Neural cell (in vitro differentiated cells): ENCODE data around the gene RTTN. TPM values are rescaled to one million over a fixed set of nuclear protein-coding genes. Genes with fewer than 3 reads are reported as not detected.

Experiments used
- H2AFZ ChIP-seq: fragments of 200-600, 300-800 bp; sonication (generic), shearing (Covaris generic); 2 replicates; pipeline ENCODE4 v1.6.0; 2014; ENCODE audit warnings: low read depth, mild to moderate bottlenecking, antibody characterized with exemption, low read length, moderate library complexity
- H3F3A ChIP-seq: fragments of 200-600 bp; shearing (Covaris generic); 2 replicates; pipeline ENCODE4 v1.6.1; 2016; ENCODE audit warnings: mild to moderate bottlenecking, moderate library complexity, mixed read lengths, antibody characterized with exemption, low read length; ENCODE audit not compliant: insufficient read depth, poor library complexity, severe bottlenecking
- H3K27ac ChIP-seq: fragments of 200-600, 300-800 bp; sonication (generic), shearing (Covaris generic); 2 replicates; pipeline ENCODE4 v1.5.1; 2014; ENCODE audit warnings: mild to moderate bottlenecking, low read length, moderate library complexity
- H3K27me3 ChIP-seq: fragments of 300-800, 200-600 bp; sonication (generic), shearing (Covaris generic); 2 replicates; pipeline ENCODE4 v1.6.0; 2014; ENCODE audit warnings: mild to moderate bottlenecking, low read depth, low read length, moderate library complexity; ENCODE audit not compliant: insufficient read depth
- H3K36me3 ChIP-seq: fragments of 300-800, 200-600 bp; sonication (generic), shearing (Covaris generic); 2 replicates; pipeline ENCODE4 v1.5.1; 2014; ENCODE audit warnings: mild to moderate bottlenecking, antibody characterized with exemption, low read length, moderate library complexity; ENCODE audit not compliant: insufficient read depth
- H3K4me2 ChIP-seq: fragments of 300-800, 200-600 bp; sonication (generic), shearing (Covaris generic); 2 replicates; pipeline ENCODE4 v1.6.0; 2014; ENCODE audit warnings: mild to moderate bottlenecking, low read length
- H3K4me3 ChIP-seq: fragments of 300-800, 200-600 bp; sonication (generic), shearing (Covaris generic); 2 replicates; pipeline ENCODE4 v1.5.1; 2014; ENCODE audit warnings: mild to moderate bottlenecking, low read length, moderate library complexity
- H3K79me2 ChIP-seq: fragments of 200-600 bp; shearing (Covaris generic); replicated peaks from 2 replicates; pipeline ENCODE4 v1.6.0; 2014; ENCODE audit warnings: mild to moderate bottlenecking, low read length, moderate library complexity; ENCODE audit not compliant: insufficient read depth
- H3K9ac ChIP-seq: fragments of 300-800, 200-600 bp; sonication (generic), shearing (Covaris generic); 2 replicates; pipeline ENCODE4 v1.6.1; 2016; ENCODE audit warnings: mild to moderate bottlenecking, low read length, mixed read lengths
- H3K9me2 ChIP-seq: fragments of 200-600 bp; shearing (Covaris generic); 2 replicates; pipeline ENCODE4 v1.6.1; 2016; ENCODE audit warnings: mild to moderate bottlenecking, low read length, mixed read lengths; ENCODE audit not compliant: insufficient read depth
- H3K9me3 ChIP-seq: fragments of 200-600, 300-800 bp; sonication (generic), shearing (Covaris generic); 2 replicates; pipeline ENCODE4 v1.6.1; 2016; ENCODE audit warnings: mild to moderate bottlenecking, mixed run types, low read length, moderate library complexity, mixed read lengths
- H4K20me1 ChIP-seq: fragments of 200-600 bp; shearing (Covaris generic); 2 replicates; pipeline ENCODE4 v1.6.1; 2016; ENCODE audit warnings: mild to moderate bottlenecking, mixed run types; ENCODE audit not compliant: insufficient read depth
- CTCF ChIP-seq: fragments of 450-650 bp; IDR thresholded peaks from 2 replicates; pipeline ENCODE4 v1.5.1; 2014; ENCODE audit warnings: antibody characterized with exemption, mild to moderate bottlenecking, moderate library complexity; ENCODE audit not compliant: poor library complexity, severe bottlenecking
- EP300 ChIP-seq: fragments of 450-650 bp; conservative IDR thresholded peaks from 2 replicates; pipeline ENCODE4 v1.6.1; 2014; ENCODE audit warnings: antibody characterized with exemption, mild to moderate bottlenecking, moderate library complexity; ENCODE audit not compliant: poor library complexity, severe bottlenecking
- EZH2 ChIP-seq: fragments of 200-600, 300-800 bp; shearing (Covaris generic), sonication (generic); IDR thresholded peaks from 2 replicates; pipeline ENCODE4 v1.6.1; 2014; ENCODE audit warnings: antibody characterized with exemption, low read length, borderline replicate concordance, mild to moderate bottlenecking; ENCODE audit not compliant: insufficient read depth, poor library complexity, severe bottlenecking
- MXI1 ChIP-seq: fragments of 450-650 bp; conservative IDR thresholded peaks from 2 replicates; pipeline ENCODE4 v1.6.1; 2014; ENCODE audit warnings: antibody characterized with exemption, mild to moderate bottlenecking; ENCODE audit not compliant: poor library complexity, severe bottlenecking
- POLR2AphosphoS5 ChIP-seq: IDR thresholded peaks from 2 replicates; pipeline ENCODE4 v1.6.1; 2012
- RAD21 ChIP-seq: fragments of 450-650 bp; conservative IDR thresholded peaks from 2 replicates; pipeline ENCODE4 v1.6.1; 2014; ENCODE audit warnings: antibody characterized with exemption, mild to moderate bottlenecking, moderate library complexity
- REST ChIP-seq: IDR thresholded peaks from 2 replicates; pipeline ENCODE4 v1.6.1; 2012; ENCODE audit warnings: borderline replicate concordance
- SMC3 ChIP-seq: fragments of 450-650 bp; conservative IDR thresholded peaks from 2 replicates; pipeline ENCODE4 v1.6.1; 2014; ENCODE audit warnings: antibody characterized with exemption, mild to moderate bottlenecking, moderate library complexity; ENCODE audit not compliant: poor library complexity
- TAF1 ChIP-seq: IDR thresholded peaks from 2 replicates; pipeline ENCODE4 v1.6.1; 2012; ENCODE audit warnings: low read depth
- polyA plus RNA-seq: library from polyadenylated mRNA; depleted of rRNA; stranded (reverse); fragments of >200 nt; gene quantifications from 2 replicates; pipeline ENCODE4 v1.2.3, GENCODE V29; 2014

Gene RTTN
- polyA plus RNA-seq, 1 donor from 2014 or later = 24.2 TPM

- Histone ChIP-seq H3K4me3 (no peak overlapping the region), H3K79me2 (no peaks in the 10 kb centered on the region), H3K9me2 (no peaks in the 10 kb centered on the region), H2AFZ (no peak overlapping the region), H4K20me1 (no peaks in the 10 kb centered on the region), H3K27ac (no peak overlapping the region), H3K9me3 (no peaks in the 10 kb centered on the region), H3K27me3 (no peaks in the 10 kb centered on the region), H3K4me2 (no peak overlapping the region), H3K9ac (no peak overlapping the region), H3K36me3 (no peaks in the 10 kb centered on the region), H3F3A (no peaks in the 10 kb centered on the region)
- no peak for TF ChIP-seq CTCF
- no peak for TF ChIP-seq RAD21
These were observed 43.6 kb upstream of the RTTN start for GRCh38 chr18:70249118-70249517.

GRCh38 chr18:70246061-70246466 lies 40.6 kb upstream of the RTTN start:
- H3K27me3 ChIP-seq = no peaks in the 10 kb centered on the region
- H3K4me3 ChIP-seq = no peak overlapping the region
- H3K27ac ChIP-seq = no peak overlapping the region
- H3K4me2 ChIP-seq = no peak overlapping the region
- TF ChIP-seq MXI1 = no peak
- no peak for TF ChIP-seq RAD21
- TF ChIP-seq TAF1 = no peak
- TF ChIP-seq POLR2AphosphoS5 = no peak
- no peak for TF ChIP-seq CTCF
- no peak for TF ChIP-seq REST
- no peak for TF ChIP-seq EZH2
- TF ChIP-seq SMC3 = no peak
- no peak for TF ChIP-seq EP300
- H3K36me3 ChIP-seq = no peaks in the 10 kb centered on the region
- H3K79me2 ChIP-seq = no peaks in the 10 kb centered on the region
- no peaks in the 10 kb centered on the region for H4K20me1 ChIP-seq
- no peaks in the 10 kb centered on the region for H3K9me2 ChIP-seq
- H3K9me3 ChIP-seq = no peaks in the 10 kb centered on the region
- H2AFZ ChIP-seq = no peak overlapping the region
- no peaks in the 10 kb centered on the region for H3F3A ChIP-seq
- no peak overlapping the region for H3K9ac ChIP-seq
